Thyroid gland (tissue), 4 donors: ENCODE results near the gene TTC16.

ENCODE experiments used
- CTCF ChIP-seq, 6 experiments: fragments of 200-600 bp in 3 of 6; fragments of 450-650 bp in 3 of 6; sonication (generic) in 3 of 6; IDR thresholded peaks; one replicate each; pipeline ENCODE4 v1.5.1; 2016 to 2019; ENCODE audit warnings: antibody characterized with exemption in 6 of 6, mild to moderate bottlenecking in 2 of 6, inconsistent platforms in 1 of 6, moderate library complexity in 1 of 6
- POLR2A ChIP-seq, 2 donors: fragments of 450-650 bp; IDR thresholded peaks; one replicate each; pipeline ENCODE4 v1.6.1; 2017; ENCODE audit warnings: antibody characterized with exemption in 2 of 2, mild to moderate bottlenecking in 2 of 2, moderate library complexity in 1 of 2

DNA sequence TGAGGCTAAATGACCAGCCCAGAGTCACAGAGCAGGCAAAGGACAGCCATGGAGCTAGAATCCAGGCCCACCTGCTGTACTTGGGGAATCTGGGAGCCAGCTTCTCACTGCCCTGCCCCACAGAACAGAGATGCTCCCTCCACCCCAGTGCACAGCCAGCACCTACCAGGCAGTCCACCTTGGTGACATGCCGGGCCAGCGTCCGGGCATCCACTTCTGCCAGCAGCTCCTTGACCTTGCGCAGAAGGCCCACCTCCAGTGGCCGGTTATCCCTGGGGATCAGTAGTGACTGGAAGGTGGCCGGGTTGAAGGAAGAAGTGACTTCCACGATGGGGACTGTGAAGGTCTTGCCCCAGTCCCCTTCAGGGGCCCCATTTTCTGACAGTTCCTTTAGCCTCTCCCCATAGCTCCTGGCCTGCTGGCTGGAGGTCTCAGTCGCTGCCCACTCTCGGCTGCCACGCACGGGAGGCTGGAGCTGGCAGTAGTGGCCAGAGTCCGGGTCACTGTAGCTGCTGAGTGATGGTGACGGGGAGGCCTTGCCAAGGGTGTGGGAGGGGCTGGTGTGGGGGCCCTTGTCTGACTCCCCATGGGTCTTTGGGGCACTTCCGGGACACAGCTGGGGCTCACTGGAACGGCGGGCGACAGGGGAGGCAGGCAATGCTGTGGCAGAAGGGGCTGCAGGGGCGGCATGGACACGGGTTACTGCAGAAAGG lies 28.7 kb downstream of the TTC16 start:
- TF ChIP-seq CTCF (IDR thresholded peaks at IDR 0.05) (no peak), POLR2A (IDR thresholded peaks at IDR 0.05) (no peak)
